Gastrocnemius medialis (tissue), 4 donors: ENCODE measurements around the gene TBX2. TPM values are rescaled to one million over a fixed set of nuclear protein-coding genes. Genes with fewer than 3 reads are reported as not detected.

Experiments
- ATAC-seq, 2 donors: fragments of 150-250 bp; one replicate each; pipeline ENCODE4 v1.9.1; 2016
- DNase-seq, 2 donors: peaks; one replicate each; pipeline ENCODE4 v3.0.0-alpha.2; 2019
- H3K27ac ChIP-seq, 4 donors: fragments of 200-600 bp; sonication (generic); 1 replicate in 1 of 4; 2 replicates in 3 of 4; pipeline ENCODE4 v1.5.1; 2016 to 2018; ENCODE audit warnings: mild to moderate bottlenecking in 2 of 4, moderate library complexity in 1 of 4
- H3K27me3 ChIP-seq, 3 donors: fragments of 200-600 bp; sonication (generic) in 2 of 3; 1 replicate in 1 of 3; 2 replicates in 2 of 3; pipeline versions ENCODE4 v1.5.1 to v1.6.0; 2016 to 2019; ENCODE audit warnings: mild to moderate bottlenecking in 1 of 3, moderate library complexity in 1 of 3
- H3K36me3 ChIP-seq, 2 donors: fragments of 200-600 bp; sonication (generic) in 1 of 2; one replicate each; pipeline ENCODE4 v1.5.1; 2017 to 2018
- H3K4me1 ChIP-seq, 2 donors: fragments of 200-600 bp; sonication (generic) in 1 of 2; one replicate each; pipeline ENCODE4 v1.5.1; 2016 to 2017; ENCODE audit warnings: mild to moderate bottlenecking in 2 of 2
- H3K4me3 ChIP-seq, 4 donors: fragments of 200-600 bp; sonication (generic) in 3 of 4; 1 replicate in 1 of 4; 2 replicates in 3 of 4; pipeline ENCODE4 v1.5.1; 2016 to 2019; ENCODE audit warnings: mild to moderate bottlenecking in 2 of 4
- H3K9me3 ChIP-seq, 3 donors: fragments of 200-600 bp; sonication (generic) in 2 of 3; 1 replicate in 1 of 3; 2 replicates in 2 of 3; pipeline ENCODE4 v1.5.1; 2016 to 2019
- CTCF ChIP-seq, 5 experiments: fragments of 450-650 bp in 3 of 5; fragments of 200-600 bp in 2 of 5; sonication (generic) in 2 of 5; IDR thresholded peaks in 4 of 5; conservative IDR thresholded peaks in 1 of 5; 1 replicate in 4 of 5; 2 replicates in 1 of 5; pipeline ENCODE4 v1.5.1; 2016 to 2019; ENCODE audit warnings: antibody characterized with exemption in 5 of 5, mild to moderate bottlenecking in 3 of 5, moderate library complexity in 3 of 5
- POLR2A ChIP-seq, 2 donors: fragments of 450-650 bp; IDR thresholded peaks; one replicate each; pipeline ENCODE4 v1.6.1; 2017; ENCODE audit warnings: antibody characterized with exemption in 2 of 2, mild to moderate bottlenecking in 2 of 2, moderate library complexity in 2 of 2
- in situ Hi-C, 4 donors: fragments of 200-750 bp; cut with MboI; loops; one replicate each; pipeline versions ENCODE4 v1.15.0 to v1.8.0; 2017; ENCODE audit warnings: low sequenced_read_pairs in 4 of 4
- intact Hi-C: fragments of 100-400 bp; cut with DNase I; formaldehyde crosslinking; loops from one replicate; pipeline ENCODE4 v1.15.1; 2023; ENCODE audit warnings: low total_unique reads
- total RNA-seq, 4 donors: library from RNA; depleted of rRNA; stranded (reverse); fragments of >200 nt; gene quantifications; one replicate each; pipeline versions ENCODE4 v1.1.0 to v1.2.3, GENCODE V29; 2016

The TBX2 gene
- total RNA-seq, 4 donors from 2014 or later: 4.2 to 10.4 (median 6.4) TPM

DNA sequence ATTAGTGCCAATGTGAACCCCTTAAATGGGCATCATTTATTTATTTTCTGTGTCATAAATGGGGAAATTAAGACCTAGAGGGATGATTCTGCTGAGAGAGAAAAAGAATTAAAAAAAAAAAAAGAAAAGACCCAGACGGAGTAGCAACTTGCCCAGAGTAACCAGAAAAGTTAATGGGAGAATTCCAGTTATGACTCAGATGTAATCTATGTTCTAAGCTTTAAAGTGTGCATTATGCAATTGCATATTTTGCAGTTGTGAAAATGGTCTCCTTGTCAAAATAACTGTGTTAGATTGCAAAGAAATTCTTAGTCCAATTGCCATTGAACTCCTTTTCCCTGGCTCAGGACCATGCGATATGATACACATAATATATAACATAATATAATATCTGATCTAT, 38.6 kb upstream of the TBX2 start:
- H3K4me1 ChIP-seq: no peaks in the 10 kb centered on the region
- H3K4me3 ChIP-seq: no peak overlapping the region
- ATAC-seq (no peak), DNase-seq (no peak)
- in situ Hi-C loops (no loop called here), intact Hi-C loops (no loop called here)
- H3K27me3 ChIP-seq: no peaks in the 10 kb centered on the region
- H3K27ac ChIP-seq: no peak overlapping the region
- TF ChIP-seq CTCF (IDR thresholded peaks at IDR 0.05 in 4 of 5, conservative IDR thresholded peaks at IDR 0.05 in 1 of 5) (no peak), POLR2A (IDR thresholded peaks at IDR 0.05) (no peak)
- no peaks in the 10 kb centered on the region for H3K9me3 ChIP-seq
- no peaks in the 10 kb centered on the region for H3K36me3 ChIP-seq

DNA sequence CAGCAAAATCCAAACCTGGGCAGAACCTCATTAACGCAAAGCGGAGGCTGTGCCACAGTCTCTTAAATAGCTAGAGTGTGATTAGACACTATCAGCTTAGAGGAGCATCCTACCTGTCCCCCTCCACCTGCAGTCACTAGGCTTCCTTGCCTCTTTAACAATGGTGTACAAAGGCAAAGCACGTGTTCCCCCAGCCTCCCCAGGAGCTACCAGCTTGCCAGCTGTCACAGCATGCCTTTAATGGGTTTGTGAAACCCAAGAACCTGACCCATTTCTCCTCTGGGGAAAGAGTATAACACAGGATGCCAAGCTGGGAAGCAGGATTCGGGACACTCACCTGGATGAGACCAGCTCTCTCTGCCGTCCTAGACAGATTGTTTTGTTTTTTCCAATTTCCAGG, 37.2 kb upstream of the TBX2 start:
- TF ChIP-seq CTCF (IDR thresholded peaks at IDR 0.05 in 4 of 5, conservative IDR thresholded peaks at IDR 0.05 in 1 of 5) (no peak), POLR2A (IDR thresholded peaks at IDR 0.05) (no peak)
- ATAC-seq (no peak), DNase-seq (no peak)
- intact Hi-C loops: no loop called here
- no peak overlapping the region for H3K4me3 ChIP-seq
- H3K4me1 ChIP-seq: no peaks in the 10 kb centered on the region
- in situ Hi-C loops: no loop called here
- H3K27me3 ChIP-seq: no peaks in the 10 kb centered on the region
- H3K27ac ChIP-seq: no peak overlapping the region
- no peaks in the 10 kb centered on the region for H3K36me3 ChIP-seq
- H3K9me3 ChIP-seq: no peaks in the 10 kb centered on the region

DNA sequence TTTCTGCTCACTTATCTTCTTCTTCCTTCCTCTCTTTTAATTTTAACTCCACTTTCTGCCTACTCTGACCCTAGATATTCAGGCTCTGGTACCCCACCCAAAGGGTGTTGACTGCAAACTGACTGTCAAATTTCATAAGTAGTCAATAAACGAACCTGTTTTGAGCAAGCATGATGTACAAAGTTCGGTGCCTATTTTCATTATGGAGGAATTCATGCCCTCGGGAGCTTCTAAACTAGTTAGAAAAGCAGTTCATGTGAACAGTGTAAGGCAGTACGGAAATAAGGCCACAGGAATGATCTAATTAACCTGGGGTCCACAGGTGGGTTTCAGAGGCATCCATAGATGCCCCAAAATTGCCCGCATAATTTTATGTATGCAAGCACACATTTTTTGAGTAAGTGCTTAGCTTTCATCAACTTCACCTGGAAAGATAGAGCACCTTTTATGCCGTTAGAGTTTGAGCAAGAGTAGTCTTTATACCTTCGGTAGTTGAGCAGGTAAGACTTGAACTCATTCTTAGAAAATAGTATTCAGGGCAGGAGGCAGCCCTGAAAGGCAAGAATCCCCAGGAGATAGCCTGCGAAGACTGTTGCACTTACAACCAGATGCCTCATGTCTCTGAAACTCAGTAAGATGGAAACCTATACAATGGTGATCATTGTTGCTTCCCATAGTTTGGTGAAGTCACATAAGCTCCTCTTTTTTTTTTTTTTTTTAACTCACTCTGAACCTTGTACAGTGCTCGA, 36.6 kb upstream of the TBX2 start:
- Histone ChIP-seq H3K27ac (no peak overlapping the region), H3K4me1 (no peaks in the 10 kb centered on the region), H3K9me3 (no peaks in the 10 kb centered on the region), H3K4me3 (no peak overlapping the region), H3K27me3 (no peaks in the 10 kb centered on the region), H3K36me3 (no peaks in the 10 kb centered on the region)
- intact Hi-C loops (no loop called here), in situ Hi-C loops (no loop called here)
- TF ChIP-seq POLR2A (IDR thresholded peaks at IDR 0.05): no peak
- TF ChIP-seq CTCF (IDR thresholded peaks at IDR 0.05 in 4 of 5, conservative IDR thresholded peaks at IDR 0.05 in 1 of 5): no peak
- no peak for DNase-seq
- no peak for ATAC-seq

DNA sequence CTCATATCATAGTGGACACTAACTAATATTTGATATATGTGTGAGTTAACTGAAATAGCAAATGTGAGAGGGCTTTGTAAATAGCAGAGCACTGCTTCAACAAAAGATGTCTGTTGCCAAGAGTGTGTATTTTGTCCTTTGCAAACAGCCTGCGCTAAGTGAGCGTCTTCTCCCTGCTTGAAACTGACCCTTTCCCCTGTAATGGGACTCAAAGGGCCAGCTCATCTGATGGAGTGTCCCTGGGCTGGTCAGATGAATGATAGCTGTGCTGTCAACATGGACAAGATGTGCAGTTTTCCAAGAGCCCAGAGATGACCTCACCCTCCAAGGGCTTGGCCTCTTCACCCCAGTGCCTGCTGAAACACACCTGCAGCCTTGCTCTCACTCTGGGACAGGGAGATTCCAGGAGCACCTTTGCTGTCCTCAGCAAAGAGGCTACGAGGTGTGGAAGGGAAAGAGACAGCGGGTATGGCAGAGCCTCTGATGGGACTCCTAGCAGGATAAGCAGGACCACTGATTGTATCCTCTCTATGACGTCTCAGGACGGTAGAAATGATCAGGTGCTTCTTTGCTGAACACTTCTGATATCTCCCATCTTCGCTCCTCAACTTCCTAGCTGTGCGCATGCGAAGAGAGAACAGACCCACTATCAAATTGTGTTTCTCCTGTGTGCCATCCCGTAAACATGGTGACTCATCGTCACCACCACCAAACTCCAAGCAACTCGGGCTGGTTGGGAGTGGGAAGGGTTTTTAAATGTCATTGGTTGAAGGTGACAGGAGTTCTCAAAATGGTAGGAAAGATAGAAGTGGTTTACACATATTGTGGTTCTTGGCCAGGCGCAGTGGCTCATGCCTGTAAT, 35.8 kb upstream of the TBX2 start:
- DNase-seq (no peak), ATAC-seq (no peak)
- in situ Hi-C loops (no loop called here), intact Hi-C loops (no loop called here)
- Histone ChIP-seq H3K4me3 (no peak overlapping the region), H3K36me3 (no peaks in the 10 kb centered on the region), H3K27me3 (no peaks in the 10 kb centered on the region), H3K27ac (no peak overlapping the region), H3K4me1 (no peaks in the 10 kb centered on the region), H3K9me3 (no peaks in the 10 kb centered on the region)
- TF ChIP-seq CTCF (IDR thresholded peaks at IDR 0.05 in 4 of 5, conservative IDR thresholded peaks at IDR 0.05 in 1 of 5): no peak
- no peak for TF ChIP-seq POLR2A (IDR thresholded peaks at IDR 0.05)
